NT2/D1 (cell line): ENCODE data around the gene MORN1.

ENCODE experiments used
- SUZ12 ChIP-seq: IDR thresholded peaks from 2 replicates; pipeline ENCODE4 v1.6.1; 2011; ENCODE audit not compliant: insufficient read length, insufficient read depth; ENCODE audit errors: extremely low read depth
- ZNF274 ChIP-seq: IDR thresholded peaks from 2 replicates; pipeline ENCODE4 v1.6.1; 2011; ENCODE audit warnings: mild to moderate bottlenecking, low read depth, low read length

DNA sequence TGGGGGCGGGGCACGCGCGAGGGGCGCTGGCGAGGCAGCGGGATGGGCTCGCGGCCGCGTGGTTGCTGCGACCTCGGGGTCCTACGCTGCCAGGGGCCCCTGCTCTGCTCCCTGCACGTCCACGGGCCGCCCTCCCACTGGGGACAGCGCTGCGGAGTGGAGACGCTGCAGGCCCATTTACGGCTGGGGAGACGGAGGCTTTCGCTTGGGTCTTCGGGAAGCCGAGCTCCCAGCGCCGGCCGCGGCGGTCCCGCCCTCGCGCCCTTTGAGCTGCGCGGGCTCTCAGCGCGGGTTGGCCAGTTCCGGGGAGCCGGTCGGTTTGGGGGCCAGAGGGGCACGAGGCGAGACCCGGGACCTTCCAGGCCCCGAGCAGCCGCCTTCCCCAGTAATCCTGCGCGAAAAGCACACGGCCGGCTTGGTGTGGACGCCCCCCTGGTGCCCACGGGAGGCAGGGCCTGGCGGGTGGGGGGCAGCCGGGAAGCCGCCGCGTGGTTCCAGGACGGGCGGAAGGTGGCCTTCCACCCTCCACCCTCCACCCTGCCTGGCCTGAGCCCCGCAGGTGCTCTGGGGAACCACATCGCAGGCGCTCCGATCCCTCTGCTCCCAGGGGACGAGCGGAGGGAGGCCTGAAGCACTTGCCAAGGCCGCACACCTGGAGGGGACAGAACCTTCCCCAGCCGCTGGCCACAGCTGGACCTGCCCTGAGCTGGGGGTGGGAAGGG is 21.6 kb upstream of the MORN1 start:
- TF ChIP-seq ZNF274 (no peak), SUZ12 (no peak)
